Breast epithelium (tissue), 4 donors: ENCODE data around the gene CYLC1. TPM values are rescaled to one million over a fixed set of nuclear protein-coding genes. Genes with fewer than 3 reads are reported as not detected.

Experiments used
- DNase-seq, 2 donors: peaks; one replicate each; pipeline ENCODE4 v3.0.0-alpha.2; 2019; ENCODE audit warnings: low spot score in 2 of 2
- H3K27ac ChIP-seq, 2 donors: fragments of 200-600 bp; sonication (generic) in 1 of 2; one replicate each; pipeline ENCODE4 v1.5.1; 2016 to 2019; ENCODE audit warnings: mild to moderate bottlenecking in 1 of 2
- H3K27me3 ChIP-seq, 2 donors: fragments of 200-600 bp; sonication (generic) in 1 of 2; one replicate each; pipeline versions ENCODE4 v1.5.1 to v1.6.0; 2017 to 2019; ENCODE audit warnings: control low read depth in 1 of 2, mild to moderate bottlenecking in 1 of 2
- H3K36me3 ChIP-seq: fragments of 200-600 bp; one replicate; pipeline ENCODE4 v1.5.1; 2019
- H3K4me1 ChIP-seq, 2 donors: fragments of 200-600 bp; sonication (generic); one replicate each; pipeline ENCODE4 v1.5.1; 2016 to 2019; ENCODE audit warnings: control low read depth in 1 of 2
- H3K4me3 ChIP-seq, 3 donors: fragments of 200-600 bp; sonication (generic); 1 replicate in 2 of 3; 2 replicates in 1 of 3; pipeline ENCODE4 v1.5.1; 2016 to 2019; ENCODE audit warnings: mild to moderate bottlenecking in 3 of 3, moderate library complexity in 2 of 3
- H3K9me3 ChIP-seq, 2 donors: fragments of 200-600 bp; sonication (generic) in 1 of 2; one replicate each; pipeline ENCODE4 v1.5.1; 2016 to 2019; ENCODE audit warnings: control low read depth in 1 of 2
- POLR2A ChIP-seq: fragments of 450-650 bp; IDR thresholded peaks from one replicate; pipeline ENCODE4 v1.6.1; 2016; ENCODE audit warnings: antibody characterized with exemption, mild to moderate bottlenecking, moderate library complexity
- POLR2AphosphoS5 ChIP-seq, 3 donors: sonication (generic); formaldehyde crosslinking; IDR thresholded peaks; one replicate each; pipeline ENCODE4 v1.6.1; 2017; ENCODE audit warnings: antibody characterized with exemption in 3 of 3
- intact Hi-C: fragments of 100-400 bp; cut with DNase I; formaldehyde crosslinking; loops from one replicate; pipeline ENCODE4 v1.15.1; 2023; ENCODE audit warnings: low total_unique reads
- total RNA-seq, 3 donors: library from RNA; depleted of rRNA; stranded (reverse); fragments of >200 nt; gene quantifications; one replicate each; pipeline ENCODE4 v1.1.0, GENCODE V29; 2016
- TF ChIP-seq, protein P1 (sequence below), 3 donors: fragments of 450-650 bp; IDR thresholded peaks; one replicate each; pipeline ENCODE4 v1.5.1; 2016 to 2017; ENCODE audit warnings: antibody characterized with exemption in 3 of 3, mild to moderate bottlenecking in 3 of 3, moderate library complexity in 3 of 3

Gene CYLC1
- total RNA-seq, 3 donors from 2014 or later, result not detected

DNA sequence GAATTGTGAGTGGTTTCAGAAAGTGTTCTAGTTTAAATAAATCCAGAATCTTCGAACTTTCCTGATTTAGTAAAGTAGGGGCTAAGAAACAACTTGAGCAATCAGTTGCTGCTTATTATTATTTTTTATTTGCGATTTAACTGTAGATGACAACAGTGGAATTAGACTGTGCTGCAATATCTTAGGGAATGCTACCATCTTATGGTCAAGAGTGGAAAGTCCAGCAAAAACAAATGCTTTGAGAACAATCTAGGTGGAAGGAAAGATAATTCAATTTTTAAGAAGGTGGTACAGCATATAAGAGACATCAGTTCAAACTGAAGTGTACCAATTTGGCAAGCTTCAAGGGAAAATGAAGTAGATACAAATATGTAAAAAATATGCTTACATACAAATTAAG, 73.3 kb downstream of the CYLC1 start:
- Histone ChIP-seq H3K4me1 (no peaks in the 10 kb centered on the region), H3K36me3 (no peaks in the 10 kb centered on the region), H3K4me3 (no peak overlapping the region), H3K27me3 (peaks cover 0 to 4% of the 10 kb centered on the region in 2 donors), H3K27ac (no peak overlapping the region), H3K9me3 (peaks cover 0 to 4% of the 10 kb centered on the region in 2 donors)
- no peak for TF ChIP-seq POLR2A
- TF ChIP-seq, protein P1, sequence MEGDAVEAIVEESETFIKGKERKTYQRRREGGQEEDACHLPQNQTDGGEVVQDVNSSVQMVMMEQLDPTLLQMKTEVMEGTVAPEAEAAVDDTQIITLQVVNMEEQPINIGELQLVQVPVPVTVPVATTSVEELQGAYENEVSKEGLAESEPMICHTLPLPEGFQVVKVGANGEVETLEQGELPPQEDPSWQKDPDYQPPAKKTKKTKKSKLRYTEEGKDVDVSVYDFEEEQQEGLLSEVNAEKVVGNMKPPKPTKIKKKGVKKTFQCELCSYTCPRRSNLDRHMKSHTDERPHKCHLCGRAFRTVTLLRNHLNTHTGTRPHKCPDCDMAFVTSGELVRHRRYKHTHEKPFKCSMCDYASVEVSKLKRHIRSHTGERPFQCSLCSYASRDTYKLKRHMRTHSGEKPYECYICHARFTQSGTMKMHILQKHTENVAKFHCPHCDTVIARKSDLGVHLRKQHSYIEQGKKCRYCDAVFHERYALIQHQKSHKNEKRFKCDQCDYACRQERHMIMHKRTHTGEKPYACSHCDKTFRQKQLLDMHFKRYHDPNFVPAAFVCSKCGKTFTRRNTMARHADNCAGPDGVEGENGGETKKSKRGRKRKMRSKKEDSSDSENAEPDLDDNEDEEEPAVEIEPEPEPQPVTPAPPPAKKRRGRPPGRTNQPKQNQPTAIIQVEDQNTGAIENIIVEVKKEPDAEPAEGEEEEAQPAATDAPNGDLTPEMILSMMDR (IDR thresholded peaks at IDR 0.05), result no peak
- TF ChIP-seq POLR2AphosphoS5 (IDR thresholded peaks at IDR 0.05), result no peak
- intact Hi-C loops, result no loop called here
- no peak for DNase-seq
